Activated T-cell treated with anti-CD3 and anti-CD28 coated beads for 4 hours (primary cell): ENCODE measurements around the gene TRABD2B.

Experiments
- DNase-seq: peaks from one replicate; pipeline ENCODE4 v3.0.0-alpha.2; 2020

The TRABD2B gene

GRCh38 chr1:47931395-47931794 is 65.8 kb downstream of the TRABD2B start:
- DNase-seq = no peak

- DNase-seq = no peak
These were observed 66.9 kb downstream of the TRABD2B start for GRCh38 chr1:47930210-47930840.

- DNase-seq = no peak
These were observed 70.0 kb downstream of the TRABD2B start for GRCh38 chr1:47927165-47927564.

GRCh38 chr1:47926461-47926999 is 70.7 kb downstream of the TRABD2B start:
- DNase-seq = no peak

- DNase-seq = no peak
These were observed 72.7 kb downstream of the TRABD2B start for GRCh38 chr1:47924270-47925048.

- DNase-seq = no peak
These were observed 75.2 kb downstream of the TRABD2B start for GRCh38 chr1:47921935-47922415.

GRCh38 chr1:47919113-47919833 is 77.9 kb downstream of the TRABD2B start:
- no peak for DNase-seq

GRCh38 chr1:47918257-47918867 is 78.8 kb downstream of the TRABD2B start:
- no peak for DNase-seq

- DNase-seq = no peak
These were observed 79.5 kb downstream of the TRABD2B start for GRCh38 chr1:47917687-47918086.

GRCh38 chr1:47915677-47916353 is 81.4 kb downstream of the TRABD2B start:
- no peak for DNase-seq

GRCh38 chr1:47914952-47915676 is 82.1 kb downstream of the TRABD2B start:
- DNase-seq = no peak

GRCh38 chr1:47914218-47914938 is 82.8 kb downstream of the TRABD2B start:
- DNase-seq = no peak

GRCh38 chr1:47913225-47913823 is 83.9 kb downstream of the TRABD2B start:
- no peak for DNase-seq

GRCh38 chr1:47912756-47913155 is 84.4 kb downstream of the TRABD2B start:
- no peak for DNase-seq

GRCh38 chr1:47911892-47912291 is 85.3 kb downstream of the TRABD2B start:
- DNase-seq = no peak

- DNase-seq = no peak
These were observed 85.8 kb downstream of the TRABD2B start for GRCh38 chr1:47911424-47911823.

GRCh38 chr1:47908258-47908657 is 88.9 kb downstream of the TRABD2B start:
- DNase-seq = no peak

GRCh38 chr1:47907177-47907528 is 90.0 kb downstream of the TRABD2B start:
- no peak for DNase-seq

- no peak for DNase-seq
These were observed 90.5 kb downstream of the TRABD2B start for GRCh38 chr1:47906527-47907176.

- DNase-seq = no peak
These were observed 91.2 kb downstream of the TRABD2B start for GRCh38 chr1:47906009-47906432.
